22Rv1 (cell line): ENCODE results near the gene FHL2.

ENCODE experiments used
- CTCF ChIP-seq: fragments of 450-650 bp; IDR thresholded peaks from 2 replicates; pipeline ENCODE4 v1.5.1; 2017; ENCODE audit warnings: mild to moderate bottlenecking
- ZFX ChIP-seq: fragments of 450-650 bp; IDR thresholded peaks from 2 replicates; pipeline ENCODE4 v1.6.1; 2017; ENCODE audit warnings: antibody characterized with exemption, borderline replicate concordance

GRCh38 chr2:105335469-105335868 is 63.4 kb downstream of the FHL2 start:
- TF ChIP-seq CTCF (no peak), ZFX (no peak)
